HG03442 (cell line): ENCODE measurements around the gene MRPL52.

Experiments
- ATAC-seq: cut with Tn5 transposase; IDR thresholded peaks from one replicate; pipeline ENCODE4 v1.9.1; 2021; ENCODE audit warnings: mild to moderate bottlenecking, moderate library complexity; ENCODE audit not compliant: unreplicated experiment

Gene MRPL52

DNA sequence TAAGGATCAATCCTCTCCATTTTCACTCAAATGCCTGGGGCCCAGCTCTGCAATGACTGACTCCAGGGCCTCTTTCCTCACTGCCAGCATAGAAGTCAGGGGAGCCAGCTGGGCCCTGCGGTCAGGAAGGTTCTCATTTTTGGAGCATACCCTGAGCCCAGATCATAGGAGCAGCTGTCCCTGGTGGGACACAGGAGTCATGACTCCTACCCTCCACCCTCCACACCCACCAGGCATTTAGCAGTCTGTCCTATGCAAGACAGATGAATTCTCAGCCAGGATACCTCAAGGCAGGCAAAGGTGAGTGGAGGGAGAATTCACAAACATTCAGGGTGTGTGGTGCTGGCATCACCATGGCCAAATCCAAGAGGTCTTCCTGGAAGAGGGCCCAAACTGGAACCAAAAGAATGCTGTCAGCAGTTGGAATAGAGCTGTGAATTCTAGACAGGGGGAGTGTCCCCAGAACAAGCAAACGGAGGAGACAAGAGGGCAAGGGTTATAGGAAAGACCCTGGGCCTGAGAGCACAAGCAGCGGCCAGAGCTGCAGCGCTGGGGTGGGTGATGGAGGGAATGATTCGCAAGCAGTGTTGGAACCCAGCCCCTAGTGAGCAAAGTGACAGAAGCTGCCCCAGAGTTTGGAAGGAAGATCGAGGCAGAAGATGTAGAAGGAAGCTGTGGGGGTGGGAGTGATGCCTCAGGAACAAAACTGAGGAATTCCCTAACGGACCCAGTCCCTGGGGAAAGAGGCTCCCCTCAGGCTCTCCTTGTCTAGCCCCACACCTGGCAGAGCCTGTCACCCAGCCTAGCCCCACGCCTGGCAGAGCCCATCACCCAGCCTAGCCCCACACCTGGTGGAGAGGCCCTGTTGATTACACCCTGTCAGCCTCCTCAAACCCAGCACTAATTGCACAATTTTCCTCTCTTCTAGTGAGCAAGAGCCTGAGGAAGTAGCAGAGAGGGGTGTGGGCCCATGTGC is 48.9 kb downstream of the MRPL52 start:
- ATAC-seq, result no peak

DNA sequence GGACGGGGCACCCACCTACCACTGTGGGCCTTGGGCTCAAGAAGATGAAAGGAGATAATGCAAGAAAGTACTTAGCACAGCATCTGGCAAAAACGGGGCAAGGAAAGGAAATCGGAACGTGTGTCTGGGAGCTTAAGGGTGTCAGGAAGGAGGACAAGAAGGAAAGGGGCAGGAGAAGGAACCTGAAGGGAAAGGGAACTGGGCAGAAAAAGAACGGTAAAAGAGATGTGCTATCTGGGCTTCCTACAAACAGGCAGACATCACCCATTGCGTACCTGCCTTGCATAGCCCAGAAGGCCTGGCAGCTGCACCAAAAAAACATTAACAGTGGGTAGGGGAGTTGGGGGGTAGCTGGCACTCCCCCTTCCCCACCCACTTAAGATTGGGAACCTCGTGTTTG is 52.4 kb downstream of the MRPL52 start:
- no peak for ATAC-seq

DNA sequence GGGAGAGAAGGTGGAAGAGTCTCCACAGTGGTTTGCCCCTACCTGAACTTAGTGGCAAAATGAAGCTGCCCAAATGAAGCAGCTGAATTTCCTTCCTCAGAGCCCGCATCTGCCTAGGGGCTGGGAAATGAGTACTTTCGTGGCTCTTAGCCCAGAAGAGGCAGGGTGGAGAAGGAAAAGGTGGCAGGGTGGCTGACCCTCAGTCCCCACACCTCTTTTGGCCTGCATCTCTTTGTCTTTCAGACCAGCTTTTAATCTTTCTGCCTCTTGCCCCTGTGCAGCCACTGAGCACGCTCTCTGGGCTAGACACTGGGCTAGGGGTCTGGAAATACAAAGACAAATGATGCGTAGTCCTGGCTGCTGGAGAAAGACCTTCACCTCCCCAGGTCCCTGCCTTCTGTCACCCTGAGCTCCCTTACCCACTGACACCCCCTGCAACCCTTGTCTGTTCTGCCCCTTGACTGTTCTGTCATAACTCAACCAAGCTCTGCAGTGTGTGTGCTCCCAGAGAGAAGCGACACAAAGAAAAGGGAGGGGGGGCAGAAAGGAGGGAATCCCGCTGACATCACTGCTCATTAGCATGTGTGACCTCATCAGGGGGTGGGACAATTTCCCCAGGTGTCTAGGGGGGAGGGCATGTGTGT is 53.0 kb downstream of the MRPL52 start:
- no peak for ATAC-seq

DNA sequence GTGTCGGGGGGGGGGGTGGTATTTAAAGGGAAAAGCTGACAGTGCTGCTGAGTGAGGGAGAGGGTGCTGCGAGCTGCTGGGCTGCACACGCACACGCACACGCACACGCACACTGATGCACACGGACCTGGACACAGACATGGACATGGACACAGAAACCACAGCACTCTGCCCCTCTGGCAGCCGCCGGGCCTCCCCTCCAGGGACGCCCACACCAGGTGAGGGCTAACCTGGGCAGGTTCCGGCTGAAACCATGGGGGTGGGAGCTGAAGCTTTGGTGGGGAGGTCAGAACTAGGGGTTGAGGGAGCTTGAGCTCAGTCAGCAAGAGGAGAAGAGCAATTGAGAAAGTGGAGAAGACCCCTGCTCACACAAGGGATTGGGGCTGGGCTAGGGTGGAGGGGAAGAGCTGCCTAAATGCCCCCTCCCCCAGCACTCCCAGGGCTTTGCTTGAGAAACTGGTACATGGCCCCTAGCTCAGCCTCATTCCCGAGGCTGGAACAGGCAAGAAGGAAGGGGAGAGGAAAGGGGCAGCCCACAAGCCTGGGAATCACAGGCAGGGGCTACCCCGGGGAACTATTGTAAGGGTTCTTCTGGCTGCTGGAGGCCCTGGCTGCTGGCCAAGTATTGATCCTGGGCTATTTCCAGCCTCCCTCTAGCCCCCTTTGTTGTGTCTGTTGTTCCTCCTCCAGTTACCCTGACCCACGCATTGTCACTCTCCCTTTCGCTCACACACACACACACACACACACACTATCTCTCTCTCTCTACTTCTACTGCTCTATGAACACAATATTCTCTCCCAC is 53.7 kb downstream of the MRPL52 start, which contains the start of gene REM2:
REM2 (plus strand) TSS at position 50 of the 804 bp plus-strand sequence; CDS start at position 116, 66 bp downstream.
- no peak for ATAC-seq

DNA sequence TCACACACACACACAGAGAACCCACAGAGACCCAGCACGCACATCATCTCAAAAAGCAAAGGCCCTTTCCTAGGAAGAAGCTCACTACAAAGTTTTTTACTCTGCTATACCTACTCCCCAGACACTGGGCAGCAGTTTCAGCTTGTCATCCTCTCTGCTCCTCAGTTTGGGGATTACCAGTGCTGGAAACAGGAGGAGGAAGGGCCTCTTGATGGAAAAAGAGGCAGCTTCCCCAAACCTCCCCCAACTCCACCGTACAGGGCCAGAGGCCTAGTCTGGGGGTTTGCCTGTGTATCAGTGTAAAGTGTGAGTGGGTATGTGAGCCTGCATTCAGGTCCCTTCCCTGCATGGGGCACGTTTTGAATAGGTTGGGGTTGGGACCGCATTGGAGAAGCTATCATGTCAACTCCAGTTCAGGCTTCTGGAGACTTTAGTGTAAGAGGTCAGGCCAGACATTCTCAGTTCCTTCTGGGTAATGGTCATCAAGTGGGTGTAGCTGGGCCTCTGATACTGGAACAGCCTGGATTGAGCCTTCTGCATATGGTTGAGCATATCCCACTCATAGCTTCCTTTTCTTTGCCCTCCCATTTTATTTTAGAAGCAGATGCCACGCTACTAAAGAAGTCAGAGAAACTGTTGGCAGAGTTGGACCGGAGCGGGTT is 54.5 kb downstream of the MRPL52 start:
- no peak for ATAC-seq
